NCI-H2107 treated with DMSO at 0.1 percent for 48 hours (cell line): ENCODE results near the gene MOB1B.
"Not testable (repeated sequence)": the region's sequence is repeated elsewhere in the genome, so short reads cannot be mapped to it uniquely, and the experiment has no call there.

Source experiments
- DNase-seq: peaks from one replicate; lab custom pipeline; 2025; ENCODE audit not compliant: unreplicated experiment; lab: John Stamatoyannopoulos, UW

The MOB1B gene

DNA sequence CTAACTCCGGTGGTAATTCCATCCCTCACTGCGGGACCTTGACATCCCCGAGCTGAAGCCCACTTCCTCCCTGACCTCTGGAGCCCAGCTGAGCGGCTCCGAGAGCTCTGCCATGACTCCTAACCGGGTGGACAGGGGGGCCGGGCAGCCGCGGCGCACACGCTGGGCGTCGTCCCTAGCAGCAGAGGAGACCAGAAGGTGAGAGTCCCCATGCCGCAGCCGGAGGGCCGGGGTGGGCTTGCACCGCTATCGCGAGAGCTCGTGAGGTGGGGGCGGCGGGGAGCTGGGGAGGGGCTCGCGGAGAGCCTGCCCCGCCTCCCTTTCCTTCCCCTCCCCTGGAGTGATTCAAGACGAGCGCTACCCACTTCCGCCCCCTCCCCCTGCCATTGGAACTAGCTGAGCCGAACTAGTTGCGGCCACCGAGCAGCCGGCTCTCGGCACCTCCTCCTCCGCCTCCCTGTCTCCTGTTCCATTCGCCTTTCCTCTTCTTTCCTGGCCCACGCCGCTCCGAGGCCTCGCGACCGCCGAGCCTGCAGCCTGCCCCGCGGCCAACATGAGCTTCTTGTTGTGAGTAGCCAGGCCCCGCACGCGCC is at the start of gene MOB1B:
TSS of gene MOB1B (plus strand) at position 386 of the 593 bp plus-strand sequence. CDS start at position 554, 168 bp downstream.
- peak; percentile 38 for DNase-seq

GRCh38 chr4:70855464-70855863 is 46.7 kb upstream of the MOB1B start:
- DNase-seq: no peak

GRCh38 chr4:70858454-70858853 is 43.7 kb upstream of the MOB1B start:
- DNase-seq: no peak

- DNase-seq: no peak
These were observed 43.1 kb upstream of the MOB1B start for GRCh38 chr4:70859066-70859465.

DNA sequence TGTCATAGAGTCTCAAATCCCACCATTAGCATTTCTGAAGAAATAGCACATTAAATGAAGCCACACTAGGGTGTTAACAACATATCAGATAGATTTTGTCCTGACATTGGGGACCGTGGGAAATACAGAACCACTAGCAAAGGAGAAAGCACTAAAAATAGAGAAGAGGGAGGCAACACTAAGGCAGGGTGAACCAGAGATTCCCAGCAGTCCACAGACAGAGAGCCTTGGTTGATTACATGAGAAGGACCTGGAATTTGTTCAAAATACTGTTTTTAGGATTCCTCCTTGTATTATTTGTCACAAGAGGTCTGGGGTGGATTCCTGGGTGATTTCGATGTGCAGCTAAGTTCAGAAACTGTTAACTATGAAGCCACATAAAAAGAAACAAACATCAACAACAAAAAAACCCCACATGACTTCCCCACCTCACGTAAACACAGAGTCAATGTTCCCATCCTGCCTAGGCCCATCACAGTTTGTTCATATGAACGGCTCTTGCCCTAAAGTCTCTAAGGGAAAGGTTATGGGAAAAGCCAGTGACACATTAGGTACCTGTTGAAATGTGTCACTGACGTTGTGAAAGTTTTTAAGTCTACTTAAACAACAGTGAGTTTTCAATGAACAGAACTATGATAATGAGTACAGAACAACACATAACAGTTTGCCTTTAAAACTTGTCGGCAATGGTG is 38.9 kb upstream of the MOB1B start:
- DNase-seq: no peak

- DNase-seq: no peak
These were observed 33.4 kb upstream of the MOB1B start for GRCh38 chr4:70868778-70869177.

GRCh38 chr4:70873216-70873615 is 29.0 kb upstream of the MOB1B start:
- no peak for DNase-seq

GRCh38 chr4:70874268-70875156 is 27.7 kb upstream of the MOB1B start:
- DNase-seq: no peak

- DNase-seq: no peak
These were observed 24.6 kb upstream of the MOB1B start for GRCh38 chr4:70877556-70877955.

GRCh38 chr4:70880739-70881138 is 21.4 kb upstream of the MOB1B start:
- DNase-seq: no peak

DNA sequence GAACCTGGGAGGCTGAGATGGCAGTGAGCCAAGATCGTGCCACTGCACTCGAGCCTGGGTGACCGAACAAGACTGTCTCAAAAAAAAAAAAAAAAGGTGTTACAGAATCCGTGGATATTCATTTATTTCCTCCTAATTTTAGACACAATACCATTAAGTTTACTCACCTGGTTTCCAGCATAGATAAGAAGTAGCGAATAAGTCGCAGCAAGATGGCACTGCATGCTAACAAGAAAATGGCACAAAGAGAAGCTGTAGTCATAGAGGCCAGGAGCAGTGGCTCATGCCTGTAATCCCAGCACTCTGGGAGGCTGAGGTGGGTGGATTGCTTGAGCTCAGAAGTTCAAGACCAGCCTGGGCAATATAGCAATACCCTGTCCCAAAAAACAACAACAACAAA is 17.0 kb upstream of the MOB1B start:
- DNase-seq: no peak

DNA sequence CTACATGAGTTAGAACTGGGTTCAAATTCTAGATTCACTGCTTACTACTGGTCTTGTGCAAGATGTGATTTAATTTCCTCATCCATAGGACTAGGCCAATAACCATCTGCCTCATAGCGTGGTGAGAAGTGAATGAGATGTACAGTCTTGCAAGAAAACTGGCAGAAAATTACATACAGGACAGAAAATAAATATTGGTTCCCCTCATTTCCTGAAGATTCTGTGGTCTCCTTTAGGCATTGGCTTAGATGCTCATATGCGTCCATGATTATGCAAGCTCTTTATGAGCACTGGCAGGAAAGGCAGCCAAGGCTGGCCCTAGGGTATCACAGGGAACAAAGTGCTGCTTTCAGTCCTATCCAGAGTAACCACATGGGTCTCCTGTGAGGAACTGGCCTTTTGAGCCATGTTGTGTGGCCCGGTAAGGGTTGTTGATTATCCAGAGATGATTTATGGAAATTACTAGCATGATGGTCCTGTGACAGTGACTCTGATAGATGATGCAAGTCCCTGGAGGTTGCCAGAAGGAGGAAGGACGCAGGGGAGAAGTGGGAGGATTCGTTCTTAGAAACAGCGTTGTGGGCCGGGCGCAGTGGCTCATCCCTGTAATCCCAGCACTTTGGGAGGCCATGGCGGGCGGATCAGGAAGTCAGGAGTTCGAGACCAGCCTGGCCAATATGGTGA is 9.9 kb upstream of the MOB1B start:
- DNase-seq: no peak

- DNase-seq: no peak
These were observed 8.4 kb upstream of the MOB1B start for GRCh38 chr4:70893790-70894189.

DNA sequence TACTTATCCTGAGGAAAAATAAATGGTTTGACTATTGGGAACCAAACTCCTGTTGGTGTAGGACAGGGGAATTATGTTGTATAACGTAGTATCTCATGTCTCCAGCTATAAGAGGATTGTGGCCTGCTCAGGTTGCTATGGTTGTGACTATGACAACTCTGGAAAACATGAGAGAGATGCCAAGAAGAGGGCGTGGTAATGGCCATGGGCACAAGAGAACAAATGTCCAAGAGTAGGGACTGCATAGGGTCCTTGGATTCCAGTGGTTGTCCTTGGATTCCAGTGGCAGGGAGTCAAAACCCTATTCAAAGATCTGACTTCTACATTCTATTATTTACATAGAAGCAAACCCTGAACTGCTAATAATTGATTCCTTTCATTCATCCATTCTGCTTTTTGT is 6.8 kb upstream of the MOB1B start:
- DNase-seq: no peak

- DNase-seq: no peak
These were observed 6.2 kb upstream of the MOB1B start for GRCh38 chr4:70895811-70896491.

GRCh38 chr4:70898581-70898980 is 3.6 kb upstream of the MOB1B start:
- DNase-seq: not testable (repeated sequence)

- no peak for DNase-seq
These were observed 574 bp upstream of the MOB1B start for GRCh38 chr4:70901607-70901983.

DNA sequence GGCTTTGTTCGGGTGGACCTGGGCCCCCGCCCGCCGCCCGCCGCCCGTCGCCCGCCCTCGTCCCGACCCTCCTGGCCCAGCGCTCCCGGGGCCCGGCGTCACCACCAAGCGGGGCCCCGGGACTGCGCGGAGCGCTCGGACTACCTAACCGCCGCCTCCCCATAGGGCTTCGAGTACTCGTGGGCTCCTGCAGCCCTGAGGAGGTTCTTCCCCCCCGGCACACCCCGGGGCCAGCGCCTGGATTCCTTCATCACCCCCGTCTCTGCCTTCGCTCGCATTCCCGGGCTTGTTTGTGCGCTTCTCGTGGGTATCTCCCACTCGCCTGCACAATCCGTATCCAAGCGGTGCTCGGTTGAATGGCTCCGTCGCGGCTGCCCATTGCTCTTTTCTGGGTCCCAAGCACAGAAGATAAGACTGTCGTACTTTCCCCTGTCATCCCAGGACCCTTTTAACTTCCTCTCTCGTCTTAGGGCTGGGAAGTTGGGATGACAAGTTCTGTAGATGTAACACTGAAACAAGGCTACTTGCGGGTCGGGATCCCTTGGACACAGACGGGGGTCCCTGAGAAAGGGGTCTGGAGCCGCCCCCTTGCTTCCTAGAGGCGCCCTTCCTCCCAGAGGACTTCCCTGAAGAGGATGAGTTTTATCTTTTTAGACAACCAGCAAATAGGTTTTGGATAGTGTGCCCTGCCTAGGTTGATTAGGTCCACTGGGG is 565 bp downstream of the MOB1B start:
- DNase-seq: peak; percentile 2

DNA sequence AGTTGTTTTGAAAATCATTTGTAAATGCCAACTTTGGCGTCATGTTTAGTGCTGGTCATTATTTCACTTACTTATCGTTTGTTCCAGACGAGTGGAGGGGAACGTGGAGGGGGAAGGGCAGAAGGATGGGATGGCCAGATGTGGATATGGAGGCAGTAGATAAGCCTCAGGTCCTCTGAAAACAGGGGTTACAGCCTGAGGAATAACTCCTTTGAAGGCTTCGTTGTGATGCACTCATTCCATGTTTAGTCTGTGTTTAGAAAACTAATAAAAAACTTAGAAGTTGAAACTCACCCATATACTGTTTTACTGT is 1.1 kb downstream of the MOB1B start:
- no peak for DNase-seq

GRCh38 chr4:70908993-70909556 is 6.9 kb downstream of the MOB1B start:
- DNase-seq: no peak
